ENCODE measurements around the gene ZNF747. TPM values are rescaled to one million over a fixed set of nuclear protein-coding genes. Genes with fewer than 3 reads are reported as not detected.

The ZNF747 gene
- total and polyA plus RNA-seq, 10 of the 15 experiments (the other 5 are each of a cell fraction or from before 2014, with no cell fraction given), result 1.0 to 13.0 (median 7.2) TPM

DNA sequence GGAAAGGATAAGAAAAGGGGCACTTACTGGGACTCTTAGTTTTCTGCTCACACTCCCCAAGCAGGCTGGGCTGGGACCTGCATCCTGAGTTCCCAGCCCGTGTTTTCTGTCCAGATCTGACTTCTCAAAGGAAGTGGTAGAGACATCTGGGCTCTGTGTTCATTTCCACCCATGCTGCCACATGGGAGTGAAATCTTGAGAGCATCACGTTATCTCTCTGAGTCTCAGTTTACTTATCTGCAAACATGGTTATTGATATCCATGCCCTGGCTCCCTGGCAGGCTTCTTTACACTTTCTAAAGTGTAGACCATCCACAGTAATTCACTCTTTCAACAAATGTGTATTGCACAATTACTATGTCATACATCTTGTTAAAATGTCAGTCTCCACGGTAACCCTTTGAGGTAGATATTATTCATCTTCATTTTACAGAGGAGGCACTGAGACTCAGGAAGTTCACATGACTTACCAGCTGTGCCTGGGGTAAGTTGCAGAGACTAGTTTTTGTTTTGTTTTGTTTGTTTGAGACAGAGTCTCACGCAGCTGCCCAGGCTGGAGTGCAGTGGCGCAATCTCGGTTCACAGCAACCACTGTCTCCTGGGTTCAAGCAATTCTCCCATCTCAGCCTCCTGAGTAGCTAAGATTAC, 33.5 kb upstream of the ZNF747 start (continued):
- TF ChIP-seq, protein P1, sequence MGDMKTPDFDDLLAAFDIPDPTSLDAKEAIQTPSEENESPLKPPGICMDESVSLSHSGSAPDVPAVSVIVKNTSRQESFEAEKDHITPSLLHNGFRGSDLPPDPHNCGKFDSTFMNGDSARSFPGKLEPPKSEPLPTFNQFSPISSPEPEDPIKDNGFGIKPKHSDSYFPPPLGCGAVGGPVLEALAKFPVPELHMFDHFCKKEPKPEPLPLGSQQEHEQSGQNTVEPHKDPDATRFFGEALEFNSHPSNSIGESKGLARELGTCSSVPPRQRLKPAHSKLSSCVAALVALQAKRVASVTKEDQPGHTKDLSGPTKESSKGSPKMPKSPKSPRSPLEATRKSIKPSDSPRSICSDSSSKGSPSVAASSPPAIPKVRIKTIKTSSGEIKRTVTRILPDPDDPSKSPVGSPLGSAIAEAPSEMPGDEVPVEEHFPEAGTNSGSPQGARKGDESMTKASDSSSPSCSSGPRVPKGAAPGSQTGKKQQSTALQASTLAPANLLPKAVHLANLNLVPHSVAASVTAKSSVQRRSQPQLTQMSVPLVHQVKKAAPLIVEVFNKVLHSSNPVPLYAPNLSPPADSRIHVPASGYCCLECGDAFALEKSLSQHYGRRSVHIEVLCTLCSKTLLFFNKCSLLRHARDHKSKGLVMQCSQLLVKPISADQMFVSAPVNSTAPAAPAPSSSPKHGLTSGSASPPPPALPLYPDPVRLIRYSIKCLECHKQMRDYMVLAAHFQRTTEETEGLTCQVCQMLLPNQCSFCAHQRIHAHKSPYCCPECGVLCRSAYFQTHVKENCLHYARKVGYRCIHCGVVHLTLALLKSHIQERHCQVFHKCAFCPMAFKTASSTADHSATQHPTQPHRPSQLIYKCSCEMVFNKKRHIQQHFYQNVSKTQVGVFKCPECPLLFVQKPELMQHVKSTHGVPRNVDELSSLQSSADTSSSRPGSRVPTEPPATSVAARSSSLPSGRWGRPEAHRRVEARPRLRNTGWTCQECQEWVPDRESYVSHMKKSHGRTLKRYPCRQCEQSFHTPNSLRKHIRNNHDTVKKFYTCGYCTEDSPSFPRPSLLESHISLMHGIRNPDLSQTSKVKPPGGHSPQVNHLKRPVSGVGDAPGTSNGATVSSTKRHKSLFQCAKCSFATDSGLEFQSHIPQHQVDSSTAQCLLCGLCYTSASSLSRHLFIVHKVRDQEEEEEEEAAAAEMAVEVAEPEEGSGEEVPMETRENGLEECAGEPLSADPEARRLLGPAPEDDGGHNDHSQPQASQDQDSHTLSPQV (IDR thresholded peaks at IDR 0.05), result no peak
- TF ChIP-seq CREM (IDR thresholded peaks at IDR 0.05; ENCODE audit: low read depth) (0 out of 2 replicates have a peak, but pooled peaks have one; percentile 9), KLF5 (IDR thresholded peaks at IDR 0.05; ENCODE audit: partially characterized antibody) (no peak), WRNIP1 (IDR thresholded peaks at IDR 0.05; ENCODE audit: borderline replicate concordance, low read depth, low read length) (no peak), MEF2B (IDR thresholded peaks at IDR 0.05; ENCODE audit: partially characterized antibody, poor library complexity, severe bottlenecking) (no peak), KAT2A (conservative IDR thresholded peaks at IDR 0.05; ENCODE audit: control insufficient read depth, low read depth, low read length) (no peak), PML (IDR thresholded peaks at IDR 0.05; ENCODE audit: low read length) (no peak), ATF7 (IDR thresholded peaks at IDR 0.05; ENCODE audit: low read depth) (peak; percentile 66), SIX5 (IDR thresholded peaks at IDR 0.05; ENCODE audit: low read depth, low read length, severe bottlenecking) (no peak), CEBPB (IDR thresholded peaks at IDR 0.05; ENCODE audit: borderline replicate concordance in 1 of 2, low read depth in 2 of 2, low read length in 2 of 2) (peak in 1 of 2 experiments; percentile 76; a peak in 1 of 4 replicates), FOXM1 (IDR thresholded peaks at IDR 0.05; ENCODE audit: low read depth, low read length) (no peak), POLR2A (IDR thresholded peaks at IDR 0.05; ENCODE audit: low read depth, low read length) (peak; percentile 31; the same call in 1 of the 2 replicates), RBBP5 (conservative IDR thresholded peaks at IDR 0.05) (no peak), SUPT20H (IDR thresholded peaks at IDR 0.05; ENCODE audit: borderline replicate concordance, control insufficient read depth, low read depth, low read length) (no peak), BRCA1 (IDR thresholded peaks at IDR 0.05; ENCODE audit: low read depth, low read length) (no peak)
- TF ChIP-seq, protein P2, sequence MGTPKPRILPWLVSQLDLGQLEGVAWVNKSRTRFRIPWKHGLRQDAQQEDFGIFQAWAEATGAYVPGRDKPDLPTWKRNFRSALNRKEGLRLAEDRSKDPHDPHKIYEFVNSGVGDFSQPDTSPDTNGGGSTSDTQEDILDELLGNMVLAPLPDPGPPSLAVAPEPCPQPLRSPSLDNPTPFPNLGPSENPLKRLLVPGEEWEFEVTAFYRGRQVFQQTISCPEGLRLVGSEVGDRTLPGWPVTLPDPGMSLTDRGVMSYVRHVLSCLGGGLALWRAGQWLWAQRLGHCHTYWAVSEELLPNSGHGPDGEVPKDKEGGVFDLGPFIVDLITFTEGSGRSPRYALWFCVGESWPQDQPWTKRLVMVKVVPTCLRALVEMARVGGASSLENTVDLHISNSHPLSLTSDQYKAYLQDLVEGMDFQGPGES (IDR thresholded peaks at IDR 0.05), result no peak
- TF ChIP-seq, protein P3, sequence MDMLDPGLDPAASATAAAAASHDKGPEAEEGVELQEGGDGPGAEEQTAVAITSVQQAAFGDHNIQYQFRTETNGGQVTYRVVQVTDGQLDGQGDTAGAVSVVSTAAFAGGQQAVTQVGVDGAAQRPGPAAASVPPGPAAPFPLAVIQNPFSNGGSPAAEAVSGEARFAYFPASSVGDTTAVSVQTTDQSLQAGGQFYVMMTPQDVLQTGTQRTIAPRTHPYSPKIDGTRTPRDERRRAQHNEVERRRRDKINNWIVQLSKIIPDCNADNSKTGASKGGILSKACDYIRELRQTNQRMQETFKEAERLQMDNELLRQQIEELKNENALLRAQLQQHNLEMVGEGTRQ (IDR thresholded peaks at IDR 0.05; ENCODE audit: borderline replicate concordance, low read depth, low read length), result no peak; the same call in 1 of the 2 replicates
- TF ChIP-seq, protein P4, sequence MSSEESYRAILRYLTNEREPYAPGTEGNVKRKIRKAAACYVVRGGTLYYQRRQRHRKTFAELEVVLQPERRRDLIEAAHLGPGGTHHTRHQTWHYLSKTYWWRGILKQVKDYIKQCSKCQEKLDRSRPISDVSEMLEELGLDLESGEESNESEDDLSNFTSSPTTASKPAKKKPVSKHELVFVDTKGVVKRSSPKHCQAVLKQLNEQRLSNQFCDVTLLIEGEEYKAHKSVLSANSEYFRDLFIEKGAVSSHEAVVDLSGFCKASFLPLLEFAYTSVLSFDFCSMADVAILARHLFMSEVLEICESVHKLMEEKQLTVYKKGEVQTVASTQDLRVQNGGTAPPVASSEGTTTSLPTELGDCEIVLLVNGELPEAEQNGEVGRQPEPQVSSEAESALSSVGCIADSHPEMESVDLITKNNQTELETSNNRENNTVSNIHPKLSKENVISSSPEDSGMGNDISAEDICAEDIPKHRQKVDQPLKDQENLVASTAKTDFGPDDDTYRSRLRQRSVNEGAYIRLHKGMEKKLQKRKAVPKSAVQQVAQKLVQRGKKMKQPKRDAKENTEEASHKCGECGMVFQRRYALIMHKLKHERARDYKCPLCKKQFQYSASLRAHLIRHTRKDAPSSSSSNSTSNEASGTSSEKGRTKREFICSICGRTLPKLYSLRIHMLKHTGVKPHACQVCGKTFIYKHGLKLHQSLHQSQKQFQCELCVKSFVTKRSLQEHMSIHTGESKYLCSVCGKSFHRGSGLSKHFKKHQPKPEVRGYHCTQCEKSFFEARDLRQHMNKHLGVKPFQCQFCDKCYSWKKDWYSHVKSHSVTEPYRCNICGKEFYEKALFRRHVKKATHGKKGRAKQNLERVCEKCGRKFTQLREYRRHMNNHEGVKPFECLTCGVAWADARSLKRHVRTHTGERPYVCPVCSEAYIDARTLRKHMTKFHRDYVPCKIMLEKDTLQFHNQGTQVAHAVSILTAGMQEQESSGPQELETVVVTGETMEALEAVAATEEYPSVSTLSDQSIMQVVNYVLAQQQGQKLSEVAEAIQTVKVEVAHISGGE (CRISPR knock-in tag; IDR thresholded peaks at IDR 0.05), result no peak
